Stimulated activated CD8-positive, alpha-beta memory T cell treated with anti-CD3 and anti-CD28 coated beads, Interleukin-12 subunit alpha, Interleukin-12 subunit beta, amount 100 ng/mL, for 4 hours (primary cell): Measurements from ENCODE around the gene CRB1.

Experiments
- DNase-seq: peaks from one replicate; pipeline ENCODE4 v3.0.0-alpha.2; 2020; ENCODE audit warnings: low read depth

The CRB1 gene

DNA sequence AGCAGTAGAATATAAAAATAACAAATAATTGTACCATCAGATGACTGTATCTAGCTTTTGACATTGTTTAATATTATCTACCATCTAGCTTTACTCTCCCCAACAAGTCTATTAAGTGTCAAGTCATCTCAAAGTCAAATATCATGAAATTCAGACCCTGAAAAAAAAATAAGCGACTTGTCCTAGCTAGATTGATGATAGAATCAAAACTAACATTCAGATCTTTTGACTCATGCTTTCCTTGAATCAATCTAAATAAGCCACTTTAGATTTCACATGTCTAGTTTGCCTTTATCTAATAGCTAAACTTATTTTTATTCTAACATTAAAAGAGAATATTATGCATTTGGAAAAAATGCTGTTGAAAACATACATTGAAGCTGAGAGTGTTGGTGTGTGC, 35.4 kb downstream of the CRB1 start:
- no peak for DNase-seq

DNA sequence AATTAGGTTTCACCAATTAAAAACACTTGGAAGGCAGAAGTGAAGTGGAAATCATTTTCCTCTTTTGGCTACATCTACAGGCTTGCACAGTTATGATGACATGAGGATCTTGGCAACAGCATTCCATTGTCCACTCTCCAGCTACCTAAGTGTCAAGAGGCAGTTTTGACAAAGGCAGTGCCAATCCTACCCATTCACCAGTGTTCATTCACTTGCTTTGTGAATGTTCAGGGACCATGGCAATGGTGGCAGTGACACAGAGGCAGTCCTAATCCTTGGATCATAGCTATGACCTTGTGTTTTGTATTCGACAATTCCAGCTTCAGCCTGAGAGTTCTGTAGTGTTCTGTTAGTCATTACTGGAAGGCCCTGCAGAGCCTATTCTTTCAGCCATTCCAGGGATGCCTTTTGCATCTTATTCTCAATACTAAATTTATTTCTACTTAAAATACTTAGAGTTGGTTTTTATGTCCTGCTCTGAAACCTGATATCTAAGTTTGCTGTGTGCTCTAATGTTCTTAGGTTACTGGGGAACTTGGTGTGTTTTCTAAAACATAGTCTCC, 36.7 kb downstream of the CRB1 start:
- DNase-seq, result no peak

DNA sequence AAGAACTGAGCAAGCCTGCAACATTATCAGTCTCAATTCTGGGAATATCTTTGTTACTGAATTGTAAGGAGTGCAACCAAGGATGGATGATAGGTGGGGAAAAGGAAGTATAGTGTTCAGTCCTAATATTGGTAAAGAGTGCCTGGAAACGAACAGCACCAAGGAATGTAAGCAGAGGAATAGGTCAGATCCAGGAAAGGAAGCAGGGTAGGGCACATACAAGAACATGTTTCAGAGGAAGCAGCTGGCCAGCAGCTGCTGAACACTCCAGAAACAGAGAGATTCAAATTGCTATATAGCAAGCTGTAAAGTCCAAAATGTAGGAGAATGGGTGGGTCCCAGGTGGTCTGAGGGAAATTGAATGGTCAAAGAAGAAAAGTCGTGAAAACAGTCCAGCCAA, 37.9 kb downstream of the CRB1 start:
- DNase-seq, result no peak

- no peak for DNase-seq
These were observed 38.5 kb downstream of the CRB1 start for GRCh38 chr1:197306381-197307062.

GRCh38 chr1:197307136-197307535, 39.1 kb downstream of the CRB1 start:
- no peak for DNase-seq

- DNase-seq, result no peak
These were observed 39.5 kb downstream of the CRB1 start for GRCh38 chr1:197307551-197307950.

DNA sequence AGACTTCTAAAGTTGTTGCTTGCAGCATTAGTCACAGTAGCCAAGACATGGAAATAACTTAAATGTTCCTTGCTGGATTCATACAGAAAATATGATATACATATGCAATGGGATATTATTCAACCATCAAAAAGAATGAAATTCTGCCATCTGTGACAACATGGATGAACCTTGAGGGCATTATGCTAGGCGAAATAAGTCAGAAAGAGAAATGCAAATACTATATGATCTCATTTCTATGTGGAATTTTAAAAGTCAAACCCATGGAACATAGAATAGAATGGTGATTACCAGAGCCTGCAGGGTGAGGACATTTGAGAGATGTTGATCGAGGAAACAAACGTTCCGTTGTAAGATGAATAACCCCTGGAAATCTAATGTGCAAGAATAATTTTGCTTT, 43.0 kb downstream of the CRB1 start:
- DNase-seq, result no peak

DNA sequence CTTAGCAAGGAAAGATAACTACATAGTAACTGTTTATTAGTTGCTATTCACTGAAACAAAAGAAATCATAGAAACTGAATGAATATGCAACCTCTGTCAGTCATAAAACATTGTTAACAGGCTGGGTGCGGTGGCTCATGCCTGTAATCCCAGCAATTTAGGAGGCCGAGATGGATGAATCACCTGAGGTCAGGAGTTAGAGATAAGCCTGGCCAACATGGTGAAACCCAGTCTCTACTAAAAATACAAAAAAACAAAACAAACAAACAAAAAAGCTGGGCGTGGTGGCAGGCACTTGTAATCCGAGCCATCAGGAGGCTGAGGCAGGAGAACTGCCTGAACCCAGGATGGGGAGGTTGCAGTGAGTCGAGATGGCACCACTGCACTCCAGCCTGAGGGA, 44.1 kb downstream of the CRB1 start:
- no peak for DNase-seq

DNA sequence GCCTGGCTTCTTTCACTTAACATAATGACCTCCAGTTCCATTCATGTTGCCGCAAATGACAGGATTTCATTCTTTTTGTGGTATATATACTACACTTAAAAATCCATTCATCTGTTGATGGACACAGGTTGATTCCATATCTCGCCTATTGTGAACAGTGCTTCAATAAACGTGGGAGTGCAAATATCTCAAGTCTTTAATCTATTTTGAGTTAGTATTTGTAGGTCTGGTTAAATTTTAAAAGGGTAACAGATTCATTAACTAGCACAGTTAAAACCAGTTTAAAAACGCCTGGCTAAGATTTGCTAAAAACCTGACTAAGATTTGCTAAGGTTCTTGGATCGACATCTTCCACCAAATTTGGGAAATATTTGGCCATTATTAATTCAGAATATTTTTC, 45.7 kb downstream of the CRB1 start:
- no peak for DNase-seq

DNA sequence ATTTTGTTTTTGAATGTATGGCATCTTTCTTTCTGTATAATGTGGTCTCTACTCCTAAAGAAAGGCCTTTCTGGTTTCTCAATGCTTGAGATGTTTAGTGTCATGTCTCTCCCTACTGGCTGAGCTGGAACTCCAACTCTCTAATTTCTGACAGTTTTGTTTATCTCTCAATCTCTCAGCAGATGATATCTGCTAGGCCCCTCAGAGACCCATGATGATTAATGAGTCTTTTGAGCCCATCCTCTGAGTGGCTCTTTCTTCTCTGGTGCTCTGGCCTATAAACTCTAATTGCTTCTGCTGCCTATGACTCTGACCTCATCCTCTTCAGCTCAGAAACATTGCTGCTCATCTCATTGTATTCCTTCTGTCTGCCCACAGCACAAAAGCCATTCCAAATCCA, 46.6 kb downstream of the CRB1 start:
- DNase-seq, result no peak

DNA sequence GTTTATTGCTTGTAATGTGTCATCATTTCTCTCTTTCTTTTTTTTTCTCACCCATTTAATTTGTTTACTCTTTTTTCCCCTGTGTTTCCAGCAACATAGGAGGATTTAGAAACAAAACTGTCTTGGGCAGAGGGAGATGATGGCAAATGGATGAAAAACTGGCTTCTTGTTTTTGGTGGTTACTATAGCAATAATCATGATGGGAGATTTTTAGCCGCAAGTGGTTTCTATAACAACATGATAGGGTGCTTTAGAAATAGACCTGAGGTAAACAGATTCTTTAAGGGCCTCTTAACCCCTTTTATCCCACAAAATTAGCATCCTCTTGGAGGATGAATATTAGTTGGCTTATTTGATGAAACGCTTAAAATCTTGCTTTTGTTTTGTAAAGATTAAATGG, 51.6 kb downstream of the CRB1 start:
- DNase-seq, result no peak

DNA sequence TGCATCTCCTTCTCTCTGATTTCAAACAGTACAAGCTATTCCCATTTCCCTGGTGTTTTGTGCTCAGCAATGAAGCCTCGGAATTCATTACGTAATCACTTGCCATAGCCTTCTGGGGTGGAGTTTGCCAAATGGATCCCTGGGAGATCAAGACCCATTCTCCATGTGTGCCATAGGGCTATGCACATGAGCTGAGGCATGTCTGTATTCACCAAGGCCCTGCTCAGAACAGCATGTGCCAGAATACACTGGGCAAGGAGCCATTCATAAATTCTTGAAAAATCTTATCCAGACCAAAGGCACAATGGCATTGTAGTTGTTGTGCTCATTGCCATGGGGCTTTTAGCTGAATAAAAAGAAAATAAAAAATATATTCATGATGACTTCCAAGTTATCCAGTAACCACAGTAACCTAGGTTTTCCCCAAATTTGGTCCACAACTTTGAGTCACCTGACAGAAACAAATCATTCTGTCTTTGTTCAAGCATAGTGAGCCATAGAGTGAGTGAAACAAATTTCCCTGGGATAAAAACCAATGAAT, 53.0 kb downstream of the CRB1 start:
- DNase-seq, result no peak

DNA sequence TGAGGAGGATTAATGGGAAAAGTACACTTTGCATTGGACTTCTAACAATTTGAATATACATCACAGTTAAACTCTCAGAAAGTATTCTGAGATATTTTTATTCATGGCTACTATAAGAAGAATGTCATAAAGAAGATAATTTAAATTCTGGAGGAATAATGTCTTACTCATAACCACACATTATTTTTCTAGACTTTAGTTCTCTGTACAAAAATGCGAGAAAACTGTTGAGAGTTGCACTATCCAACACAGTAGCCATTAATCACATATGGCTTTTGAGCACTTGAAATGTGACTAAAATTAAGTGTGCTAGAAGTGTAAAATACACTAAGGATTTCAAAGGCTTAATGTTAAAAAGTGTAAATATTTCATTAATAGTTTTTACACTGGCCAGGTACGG, 53.8 kb downstream of the CRB1 start:
- no peak for DNase-seq

DNA sequence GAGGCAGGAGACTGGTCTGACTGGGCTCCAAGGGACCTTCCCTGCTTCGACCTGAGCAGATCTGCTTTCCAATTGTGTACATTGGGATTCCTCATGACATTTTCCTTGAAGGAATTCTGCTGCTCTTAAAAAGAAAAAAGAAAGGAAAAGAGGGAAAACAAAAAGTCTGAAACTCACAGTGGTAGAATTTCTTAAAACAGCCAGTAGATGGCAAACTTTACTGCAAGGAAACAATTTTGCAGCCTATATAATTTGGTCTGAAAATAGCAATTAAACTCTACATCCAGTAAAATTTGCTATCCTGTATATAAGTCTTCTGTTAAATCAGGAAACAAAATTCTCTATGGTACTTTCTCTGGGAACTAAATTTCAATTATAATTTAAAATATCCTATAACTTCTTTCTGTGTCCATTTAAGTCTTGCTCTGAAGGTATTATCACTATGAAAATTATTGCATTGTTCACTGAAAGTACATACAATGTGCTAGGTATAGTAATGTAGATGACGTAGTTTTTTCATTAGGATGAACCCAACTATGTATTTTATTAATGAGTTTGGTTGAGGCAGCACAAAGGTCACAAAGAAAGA, 59.8 kb downstream of the CRB1 start:
- no peak for DNase-seq

- no peak for DNase-seq
These were observed 62.2 kb downstream of the CRB1 start for GRCh38 chr1:197330213-197330612.

GRCh38 chr1:197331565-197331964, 63.5 kb downstream of the CRB1 start:
- DNase-seq, result no peak

DNA sequence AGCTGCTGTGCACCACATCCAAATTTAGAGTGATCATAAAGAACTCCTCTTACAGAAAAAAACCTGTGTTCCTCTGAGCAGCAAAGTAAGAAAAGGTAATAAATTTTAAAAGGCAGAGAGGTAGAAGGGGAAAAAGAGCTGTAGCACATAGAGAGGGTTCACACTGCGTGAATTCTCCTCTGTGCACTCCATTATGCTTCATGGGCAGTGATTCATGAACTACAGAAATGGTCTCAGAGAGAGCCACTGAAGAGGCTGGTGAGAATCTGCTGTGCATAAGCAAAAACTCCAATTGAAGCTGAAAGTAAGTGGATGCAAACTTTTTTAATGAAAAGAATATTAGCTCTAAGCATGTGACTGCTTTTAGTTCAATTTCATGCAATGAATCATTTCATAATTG, 65.0 kb downstream of the CRB1 start:
- DNase-seq, result no peak

- DNase-seq, result no peak
These were observed 68.5 kb downstream of the CRB1 start for GRCh38 chr1:197336571-197336970.

DNA sequence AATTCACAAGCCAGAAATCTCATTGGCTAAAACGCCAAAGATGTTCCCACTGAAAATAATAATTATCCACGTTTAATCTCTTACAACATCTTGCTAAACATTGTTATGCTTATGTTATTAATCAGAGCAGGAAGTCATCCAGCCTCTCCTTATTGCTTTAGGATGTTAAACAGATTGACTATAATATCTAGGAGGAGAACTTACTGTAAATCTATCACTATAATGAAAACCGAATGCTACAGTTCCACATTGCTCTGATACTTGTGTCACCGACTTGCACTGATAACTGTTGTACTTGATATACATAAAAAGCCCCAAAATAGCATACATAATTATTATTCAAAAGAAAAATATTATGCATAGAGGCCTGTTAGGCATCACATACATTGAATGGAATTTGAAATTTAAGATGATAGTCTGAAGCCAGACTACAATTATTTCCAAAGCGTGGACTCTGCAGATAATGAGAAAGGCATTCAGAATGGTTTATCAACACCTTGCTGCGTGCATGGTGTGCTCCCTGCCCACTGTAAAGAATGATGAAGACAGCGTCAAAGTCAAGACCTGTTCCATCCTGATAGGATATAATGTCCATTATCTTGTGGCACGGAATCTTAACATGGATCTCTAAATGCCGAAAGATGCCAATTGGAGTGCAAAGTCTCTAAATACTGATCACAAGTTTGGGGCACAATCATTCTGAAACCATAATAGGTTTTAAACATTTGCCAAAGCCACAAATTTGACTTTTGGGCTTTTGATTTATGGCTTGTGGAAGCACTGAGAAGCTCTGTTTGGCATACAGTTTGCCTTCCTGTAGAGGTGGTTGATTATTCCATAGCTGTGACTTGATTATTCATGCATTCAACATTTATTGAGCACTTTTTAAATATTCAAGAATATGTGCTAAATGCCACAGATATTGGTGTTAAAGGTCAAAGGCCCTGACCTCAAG, 71.3 kb downstream of the CRB1 start:
- DNase-seq, result no peak

- DNase-seq, result no peak
These were observed 73.6 kb downstream of the CRB1 start for GRCh38 chr1:197341626-197342025.

DNA sequence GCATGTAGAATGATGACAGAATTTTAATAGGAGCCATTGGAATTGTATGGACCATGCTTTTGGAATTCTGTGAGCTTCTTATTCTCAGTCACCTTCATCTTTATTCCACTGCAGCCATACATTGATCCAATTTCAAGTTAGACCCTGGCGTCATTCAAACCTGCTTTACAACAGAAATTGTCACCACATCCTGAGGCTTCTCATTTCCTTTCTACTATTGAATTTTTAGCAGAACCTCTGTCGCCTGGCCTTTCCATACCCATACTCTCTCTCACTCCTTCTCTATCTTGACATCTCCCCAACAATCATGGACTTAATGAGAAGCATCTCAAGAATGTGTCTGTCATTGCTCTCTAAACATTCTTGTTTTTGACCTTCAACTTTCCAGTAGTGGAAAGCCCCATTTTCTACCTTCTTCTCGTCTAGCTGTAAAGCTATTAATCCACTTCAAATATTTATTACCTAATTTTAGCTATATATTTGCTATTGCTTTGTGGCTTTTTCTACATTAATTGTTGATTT, 74.1 kb downstream of the CRB1 start:
- DNase-seq, result no peak

GRCh38 chr1:197342669-197343068, 74.6 kb downstream of the CRB1 start:
- no peak for DNase-seq
